WTC11 (cell line): ENCODE results near the gene ACTRT2.

Source experiments
- ATF1 ChIP-seq: sonication (generic); formaldehyde crosslinking; IDR thresholded peaks from 2 replicates; pipeline ENCODE4 v1.8.1; 2023; ENCODE audit warnings: mild to moderate bottlenecking, moderate library complexity, missing genetic modification reagents
- NFE2L1 ChIP-seq: sonication (generic); formaldehyde crosslinking; IDR thresholded peaks from 2 replicates; pipeline ENCODE4 v1.8.1; 2023; ENCODE audit warnings: missing genetic modification reagents
- TF ChIP-seq, protein P1 (sequence below): fragments of 200-600 bp; IDR thresholded peaks from 2 replicates; pipeline ENCODE4 v1.8.0; 2022; ENCODE audit warnings: antibody characterized with exemption

DNA sequence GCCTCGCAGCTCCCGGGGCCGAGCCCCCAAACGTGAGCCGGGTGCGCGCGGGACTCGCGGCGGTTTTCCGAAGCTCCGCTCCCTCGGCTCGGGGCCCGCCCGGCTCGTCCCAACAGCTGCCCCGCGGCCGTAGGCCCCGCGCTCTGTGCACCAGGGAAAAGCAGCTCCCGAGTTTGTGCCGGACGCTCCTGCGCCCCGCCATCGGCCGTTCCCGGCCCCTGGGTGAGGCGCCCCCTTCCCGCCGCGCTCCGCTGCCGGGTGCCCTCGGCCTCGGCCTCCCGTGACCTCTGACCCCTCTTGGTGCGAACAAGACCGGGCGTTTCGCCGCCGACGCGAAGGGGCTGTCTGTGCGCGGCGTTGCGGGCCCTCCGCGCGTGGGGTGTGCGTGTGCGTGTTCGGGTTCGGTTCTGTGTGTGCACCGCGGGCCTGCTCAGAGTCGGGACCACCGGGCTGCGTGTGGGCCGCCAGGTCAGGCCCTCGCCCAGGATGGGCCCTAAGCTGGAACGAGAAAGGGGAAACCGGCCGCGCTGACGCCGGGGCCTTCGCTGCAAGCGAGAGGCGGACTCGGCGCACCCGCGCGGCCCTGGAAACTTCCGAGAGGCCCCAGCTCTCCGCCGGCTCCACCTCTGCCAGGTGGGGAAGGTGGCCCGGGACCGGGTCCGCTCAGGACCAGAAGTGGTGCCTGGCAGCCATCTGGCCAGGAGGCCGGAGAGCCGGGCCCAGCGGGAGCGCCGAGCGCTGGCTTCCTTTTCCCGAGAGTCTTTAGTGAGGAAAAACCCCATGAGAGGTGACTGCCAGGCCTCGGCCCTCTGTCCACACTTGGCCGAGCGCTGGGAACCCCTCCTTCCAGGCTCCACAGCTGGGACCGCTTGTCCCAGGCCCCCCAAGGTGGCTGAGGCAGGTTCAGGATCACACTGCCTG, 49.6 kb downstream of the ACTRT2 start:
- TF ChIP-seq, protein P1, sequence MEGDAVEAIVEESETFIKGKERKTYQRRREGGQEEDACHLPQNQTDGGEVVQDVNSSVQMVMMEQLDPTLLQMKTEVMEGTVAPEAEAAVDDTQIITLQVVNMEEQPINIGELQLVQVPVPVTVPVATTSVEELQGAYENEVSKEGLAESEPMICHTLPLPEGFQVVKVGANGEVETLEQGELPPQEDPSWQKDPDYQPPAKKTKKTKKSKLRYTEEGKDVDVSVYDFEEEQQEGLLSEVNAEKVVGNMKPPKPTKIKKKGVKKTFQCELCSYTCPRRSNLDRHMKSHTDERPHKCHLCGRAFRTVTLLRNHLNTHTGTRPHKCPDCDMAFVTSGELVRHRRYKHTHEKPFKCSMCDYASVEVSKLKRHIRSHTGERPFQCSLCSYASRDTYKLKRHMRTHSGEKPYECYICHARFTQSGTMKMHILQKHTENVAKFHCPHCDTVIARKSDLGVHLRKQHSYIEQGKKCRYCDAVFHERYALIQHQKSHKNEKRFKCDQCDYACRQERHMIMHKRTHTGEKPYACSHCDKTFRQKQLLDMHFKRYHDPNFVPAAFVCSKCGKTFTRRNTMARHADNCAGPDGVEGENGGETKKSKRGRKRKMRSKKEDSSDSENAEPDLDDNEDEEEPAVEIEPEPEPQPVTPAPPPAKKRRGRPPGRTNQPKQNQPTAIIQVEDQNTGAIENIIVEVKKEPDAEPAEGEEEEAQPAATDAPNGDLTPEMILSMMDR: no peak
- TF ChIP-seq ATF1 (CRISPR knock-in tag) (no peak), NFE2L1 (CRISPR knock-in tag) (no peak)
